MM.1S (cell line): ENCODE measurements around the gene MYBPC3.
A peak's percentile ranks its signal among the peaks of the same experiment; 100 is the strongest.

ENCODE experiments used
- DNase-seq: peaks from one replicate; pipeline ENCODE4 v3.0.0-alpha.2; 2015
- H2AFZ ChIP-seq: fragments of 300-600 bp; sonication (generic); 2 replicates; pipeline ENCODE4 v1.6.0; 2016; ENCODE audit warnings: antibody characterized with exemption, low read length
- H3F3A ChIP-seq: fragments of 300-600 bp; sonication (generic); 2 replicates; pipeline ENCODE4 v1.6.1; 2016; ENCODE audit warnings: mild to moderate bottlenecking, antibody characterized with exemption, low read length, moderate library complexity, mixed read lengths; ENCODE audit not compliant: insufficient read depth
- H3K27ac ChIP-seq: fragments of 300-600 bp; sonication (generic); 2 replicates; pipeline ENCODE4 v1.5.1; 2016; ENCODE audit warnings: mild to moderate bottlenecking, low read length
- H3K27me3 ChIP-seq: fragments of 300-600 bp; sonication (generic); replicated peaks from 2 replicates; pipeline ENCODE4 v1.6.0; 2016; ENCODE audit warnings: low read length; ENCODE audit not compliant: insufficient read depth
- H3K36me3 ChIP-seq: fragments of 300-600 bp; sonication (generic); replicated peaks from 2 replicates; pipeline ENCODE4 v1.6.1; 2016; ENCODE audit warnings: mild to moderate bottlenecking, low read length, mixed read lengths; ENCODE audit not compliant: insufficient read depth
- H3K4me1 ChIP-seq: fragments of 300-600 bp; sonication (generic); 2 replicates; pipeline ENCODE4 v1.6.1; 2016; ENCODE audit warnings: low read length, mixed read lengths
- H3K4me2 ChIP-seq: fragments of 300-600 bp; sonication (generic); 2 replicates; pipeline ENCODE4 v1.6.0; 2016; ENCODE audit warnings: low read depth, low read length
- H3K4me3 ChIP-seq: fragments of 300-600 bp; sonication (generic); 2 replicates; pipeline ENCODE4 v1.5.1; 2016; ENCODE audit warnings: low read length, mixed read lengths
- H3K79me2 ChIP-seq: fragments of 300-600 bp; sonication (generic); 2 replicates; pipeline ENCODE4 v1.6.1; 2016; ENCODE audit warnings: mixed run types, low read length, mixed read lengths
- H3K9ac ChIP-seq: fragments of 300-600 bp; sonication (generic); 2 replicates; pipeline ENCODE4 v1.6.1; 2016; ENCODE audit warnings: low read length, mixed read lengths
- H3K9me2 ChIP-seq: fragments of 300-600 bp; sonication (generic); replicated peaks from 2 replicates; pipeline ENCODE4 v1.6.1; 2016; ENCODE audit warnings: mild to moderate bottlenecking, low read length, mixed read lengths; ENCODE audit not compliant: insufficient read depth
- H3K9me3 ChIP-seq: fragments of 300-600 bp; sonication (generic); replicated peaks from 2 replicates; pipeline ENCODE4 v1.6.1; 2016; ENCODE audit warnings: mild to moderate bottlenecking, low read length, mixed read lengths; ENCODE audit not compliant: insufficient read depth
- H4K20me1 ChIP-seq: fragments of 300-600 bp; sonication (generic); 2 replicates; pipeline ENCODE4 v1.6.1; 2016; ENCODE audit warnings: mild to moderate bottlenecking, low read length, moderate library complexity, mixed read lengths; ENCODE audit not compliant: insufficient read depth
- CTCF ChIP-seq: fragments of 300-600 bp; sonication (generic); IDR thresholded peaks from 2 replicates; pipeline ENCODE4 v1.5.1; 2016; ENCODE audit warnings: antibody characterized with exemption, low read length, mixed read lengths
- EZH2 ChIP-seq: fragments of 300-600 bp; sonication (generic); optimal IDR thresholded peaks from 2 replicates; pipeline ENCODE3; 2017; ENCODE audit warnings: low read depth, mild to moderate bottlenecking, antibody characterized with exemption, low read length, mixed read lengths
- EZH2phosphoT487 ChIP-seq: fragments of 300-600 bp; sonication (generic); IDR thresholded peaks from 2 replicates; pipeline ENCODE4 v1.6.1; 2018; ENCODE audit warnings: antibody characterized with exemption, low read length

The MYBPC3 gene

DNA sequence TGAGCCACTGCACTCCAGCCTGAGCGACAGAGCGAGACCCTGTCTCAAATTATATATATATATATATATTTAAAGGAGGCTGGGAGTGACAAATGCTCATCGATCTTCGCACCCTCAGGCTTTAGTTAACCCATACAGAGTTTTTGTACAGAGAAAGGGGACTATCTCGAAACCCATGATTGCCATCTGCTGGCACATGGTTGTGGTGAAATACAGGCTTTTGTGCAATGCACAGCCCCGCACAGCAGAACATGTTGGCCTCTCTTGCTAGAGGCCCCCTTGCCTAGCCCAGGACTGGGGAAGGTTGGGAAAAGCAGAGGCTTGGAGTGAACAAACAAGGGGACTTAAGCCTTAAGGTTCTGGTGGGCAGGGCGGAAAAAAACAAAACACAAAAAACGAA lies 3.6 kb downstream of the MYBPC3 start:
- Histone ChIP-seq H3K4me2 (no peak overlapping the region), H3K27ac (no peak overlapping the region), H2AFZ (no peak overlapping the region), H3K36me3 (no peaks in the 10 kb centered on the region), H3K4me3 (no peak overlapping the region), H3K9me2 (no peaks in the 10 kb centered on the region), H3K4me1 (no peaks in the 10 kb centered on the region), H3F3A (no peaks in the 10 kb centered on the region), H3K9ac (no peak overlapping the region), H3K79me2 (no peaks in the 10 kb centered on the region), H3K9me3 (no peaks in the 10 kb centered on the region), H3K27me3 (peaks cover 27% of the 10 kb centered on the region), H4K20me1 (no peaks in the 10 kb centered on the region)
- TF ChIP-seq EZH2phosphoT487 (no peak), CTCF (no peak), EZH2 (no peak)
- DNase-seq = peak; percentile 11

DNA sequence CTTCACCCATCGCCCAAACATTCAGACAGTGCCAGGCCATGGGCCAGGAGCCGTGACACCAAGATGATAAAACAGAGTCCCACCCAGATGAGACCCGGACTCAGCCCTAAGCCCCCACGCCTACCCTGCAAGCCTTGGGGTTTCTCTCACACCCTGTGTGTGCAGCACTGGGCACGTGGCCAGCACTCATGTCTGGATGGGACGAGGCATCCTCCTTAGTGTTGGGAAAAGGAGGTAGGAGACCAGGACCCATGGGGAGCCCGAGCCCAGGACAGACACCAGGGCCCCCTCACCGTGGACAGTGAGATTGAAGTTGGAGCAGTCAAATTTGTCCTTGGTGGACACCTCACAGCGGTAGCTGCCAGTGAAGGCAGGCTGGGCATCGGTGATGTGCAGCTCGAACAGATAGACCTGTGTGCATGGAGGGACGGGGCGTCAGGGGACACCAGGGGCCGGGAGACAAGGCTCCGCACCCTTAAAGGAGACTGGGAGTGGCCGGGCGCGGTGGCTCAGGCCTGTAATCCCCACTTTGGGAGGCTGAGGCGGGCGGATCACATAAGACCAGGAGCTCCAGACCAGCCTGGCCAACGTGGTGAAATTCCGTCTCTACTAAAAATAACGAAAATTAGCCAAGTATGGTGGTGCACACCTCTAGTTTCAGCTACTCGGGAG lies 4.2 kb downstream of the MYBPC3 start:
- no peak overlapping the region for H3K4me3 ChIP-seq
- no peaks in the 10 kb centered on the region for H3K36me3 ChIP-seq
- no peaks in the 10 kb centered on the region for H3K9me3 ChIP-seq
- DNase-seq = no peak
- no peak overlapping the region for H3K4me2 ChIP-seq
- H3F3A ChIP-seq = no peaks in the 10 kb centered on the region
- no peaks in the 10 kb centered on the region for H3K79me2 ChIP-seq
- H3K27ac ChIP-seq = no peak overlapping the region
- H3K9ac ChIP-seq = no peak overlapping the region
- no peaks in the 10 kb centered on the region for H4K20me1 ChIP-seq
- TF ChIP-seq CTCF (no peak), EZH2 (no peak), EZH2phosphoT487 (no peak)
- no peaks in the 10 kb centered on the region for H3K4me1 ChIP-seq
- no peak overlapping the region for H2AFZ ChIP-seq
- H3K27me3 ChIP-seq = peaks cover 27% of the 10 kb centered on the region
- no peaks in the 10 kb centered on the region for H3K9me2 ChIP-seq

GRCh38 chr11:47347137-47347536 lies 5.4 kb downstream of the MYBPC3 start:
- no peaks in the 10 kb centered on the region for H3K36me3 ChIP-seq
- no peak overlapping the region for H2AFZ ChIP-seq
- peaks cover 32% of the 10 kb centered on the region for H3K27me3 ChIP-seq
- DNase-seq = no peak
- no peaks in the 10 kb centered on the region for H3K9me2 ChIP-seq
- no peak overlapping the region for H3K4me3 ChIP-seq
- TF ChIP-seq EZH2phosphoT487 (no peak), EZH2 (no peak), CTCF (no peak)
- H3K27ac ChIP-seq = no peak overlapping the region
- no peak overlapping the region for H3K9ac ChIP-seq
- no peaks in the 10 kb centered on the region for H3F3A ChIP-seq
- H3K4me1 ChIP-seq = no peaks in the 10 kb centered on the region
- H4K20me1 ChIP-seq = no peaks in the 10 kb centered on the region
- H3K9me3 ChIP-seq = no peaks in the 10 kb centered on the region
- no peak overlapping the region for H3K4me2 ChIP-seq
- H3K79me2 ChIP-seq = no peaks in the 10 kb centered on the region
